HG02938 (cell line): Measurements from ENCODE around the gene LILRA5.
"Not testable (repeated sequence)": the region's sequence is repeated elsewhere in the genome, so short reads cannot be mapped to it uniquely, and the experiment has no call there.

Experiments used
- ATAC-seq: cut with Tn5 transposase; IDR thresholded peaks from one replicate; pipeline ENCODE4 v1.9.1; 2021; ENCODE audit warnings: mild to moderate bottlenecking, moderate library complexity; ENCODE audit not compliant: unreplicated experiment

LILRA5 gene

GRCh38 chr19:54312436-54313377 lies at the start of gene LILRA5:
Gene LILRA5, minus strand, starts transcription at chr19:54313166. Its CDS starts 147 bp downstream, at chr19:54313019.
- no peak for ATAC-seq

- not testable (repeated sequence) for ATAC-seq
Measured at GRCh38 chr19:54361680-54362422, 48.9 kb upstream of the LILRA5 start.

- ATAC-seq, result peak; percentile 54
Measured at GRCh38 chr19:54359149-54359820, 46.3 kb upstream of the LILRA5 start.

- no peak for ATAC-seq
Measured at GRCh38 chr19:54357381-54357780, 44.4 kb upstream of the LILRA5 start.

GRCh38 chr19:54356444-54357056 lies 43.6 kb upstream of the LILRA5 start:
- ATAC-seq, result no peak

- ATAC-seq, result no peak
Measured at GRCh38 chr19:54355675-54356074, 42.7 kb upstream of the LILRA5 start.

GRCh38 chr19:54354761-54355160 lies 41.8 kb upstream of the LILRA5 start:
- no peak for ATAC-seq

GRCh38 chr19:54352546-54352945 lies 39.6 kb upstream of the LILRA5 start:
- ATAC-seq, result no peak

- no peak for ATAC-seq
Measured at GRCh38 chr19:54352041-54352440, 39.1 kb upstream of the LILRA5 start.

- ATAC-seq, result no peak
Measured at GRCh38 chr19:54351474-54351873, 38.5 kb upstream of the LILRA5 start.

- ATAC-seq, result no peak
Measured at GRCh38 chr19:54345938-54346386, 33.0 kb upstream of the LILRA5 start.

- no peak for ATAC-seq
Measured at GRCh38 chr19:54343868-54344267, 30.9 kb upstream of the LILRA5 start.

- no peak for ATAC-seq
Measured at GRCh38 chr19:54341295-54341694, 28.3 kb upstream of the LILRA5 start.

GRCh38 chr19:54339646-54340358 lies 26.8 kb upstream of the LILRA5 start:
- no peak for ATAC-seq

GRCh38 chr19:54338521-54338920 lies 25.6 kb upstream of the LILRA5 start:
- no peak for ATAC-seq

- ATAC-seq, result no peak
Measured at GRCh38 chr19:54337858-54338230, 24.9 kb upstream of the LILRA5 start.

GRCh38 chr19:54336893-54337857 lies 24.2 kb upstream of the LILRA5 start:
- ATAC-seq, result no peak

- ATAC-seq, result no peak
Measured at GRCh38 chr19:54335979-54336892, 23.3 kb upstream of the LILRA5 start.
